ENCODE data around the gene SERINC5.
"Not testable (repeated sequence)": the region's sequence is repeated elsewhere in the genome, so short reads cannot be mapped to it uniquely, and the experiment has no call there.

SERINC5 gene

GRCh38 chr5:80185095-80185494 lies 70.8 kb downstream of the SERINC5 start:
- no peaks in the 10 kb centered on the region for H3K9me2 ChIP-seq (replicated peaks; ENCODE audit: insufficient read depth, low read length)
- H3K9ac ChIP-seq (ENCODE audit: low read length): no peak overlapping the region
- H3F3A ChIP-seq (ENCODE audit: insufficient read depth, low read length): peaks cover 12% of the 10 kb centered on the region
- no peaks in the 10 kb centered on the region for H3K79me2 ChIP-seq (ENCODE audit: low read length)
- DNase-seq: no peak
- peaks cover 23% of the 10 kb centered on the region for H3K4me1 ChIP-seq (ENCODE audit: low read length)
- no peaks in the 10 kb centered on the region for H3K36me3 ChIP-seq (replicated peaks; ENCODE audit: insufficient read depth, low read length)
- H3K9me3 ChIP-seq (replicated peaks; ENCODE audit: insufficient read depth, low read length): no peaks in the 10 kb centered on the region
- H2AFZ ChIP-seq (ENCODE audit: low read length): no peak overlapping the region
- H3K27me3 ChIP-seq (replicated peaks; ENCODE audit: insufficient read depth, low read length): no peaks in the 10 kb centered on the region
- no peak for TF ChIP-seq EZH2 (optimal IDR thresholded peaks at IDR 0.05; ENCODE audit: low read depth, low read length)
- TF ChIP-seq EZH2phosphoT487 (IDR thresholded peaks at IDR 0.05; ENCODE audit: low read length): no peak
- no peak for TF ChIP-seq CTCF (IDR thresholded peaks at IDR 0.05; ENCODE audit: low read length)
- H3K4me3 ChIP-seq (ENCODE audit: low read length): no peak overlapping the region
- H4K20me1 ChIP-seq (ENCODE audit: insufficient read depth, low read length): no peaks in the 10 kb centered on the region
- H3K4me2 ChIP-seq (ENCODE audit: low read depth, low read length): no peak overlapping the region
- no peak overlapping the region for H3K27ac ChIP-seq (ENCODE audit: low read length)

GRCh38 chr5:80184235-80185023 lies 71.4 kb downstream of the SERINC5 start:
- H3K9ac ChIP-seq (ENCODE audit: low read length): no peak overlapping the region
- DNase-seq: no peak

GRCh38 chr5:80183728-80184234 lies 72.1 kb downstream of the SERINC5 start:
- H3K27me3 ChIP-seq (replicated peaks; ENCODE audit: insufficient read depth, low read length); H3K4me3 ChIP-seq (ENCODE audit: low read length); DNase-seq; H3K9me2 ChIP-seq (replicated peaks; ENCODE audit: insufficient read depth, low read length); H3K9me3 ChIP-seq (replicated peaks; ENCODE audit: insufficient read depth, low read length); H4K20me1 ChIP-seq (ENCODE audit: insufficient read depth, low read length); H3K27ac ChIP-seq (ENCODE audit: low read length); H2AFZ ChIP-seq (ENCODE audit: low read length); H3K4me2 ChIP-seq (ENCODE audit: low read depth, low read length); H3K36me3 ChIP-seq (replicated peaks; ENCODE audit: insufficient read depth, low read length); H3K79me2 ChIP-seq (ENCODE audit: low read length); H3K9ac ChIP-seq (ENCODE audit: low read length): not testable (repeated sequence)
- peaks cover 23% of the 10 kb centered on the region for H3K4me1 ChIP-seq (ENCODE audit: low read length)
- H3F3A ChIP-seq (ENCODE audit: insufficient read depth, low read length): peaks cover 12% of the 10 kb centered on the region

More at GRCh38 chr5:80184235-80185023, 71.4 kb downstream of the SERINC5 start:
- Histone ChIP-seq H2AFZ (ENCODE audit: low read length) (no peak overlapping the region), H3K36me3 (replicated peaks; ENCODE audit: insufficient read depth, low read length) (no peaks in the 10 kb centered on the region), H3K4me3 (ENCODE audit: low read length) (no peak overlapping the region), H3K27ac (ENCODE audit: low read length) (no peak overlapping the region), H4K20me1 (ENCODE audit: insufficient read depth, low read length) (no peaks in the 10 kb centered on the region), H3K4me2 (ENCODE audit: low read depth, low read length) (no peak overlapping the region), H3K9me2 (replicated peaks; ENCODE audit: insufficient read depth, low read length) (no peaks in the 10 kb centered on the region), H3K79me2 (ENCODE audit: low read length) (no peaks in the 10 kb centered on the region), H3K27me3 (replicated peaks; ENCODE audit: insufficient read depth, low read length) (no peaks in the 10 kb centered on the region), H3K9me3 (replicated peaks; ENCODE audit: insufficient read depth, low read length) (no peaks in the 10 kb centered on the region), H3K4me1 (ENCODE audit: low read length) (peaks cover 23% of the 10 kb centered on the region), H3F3A (ENCODE audit: insufficient read depth, low read length) (peaks cover 12% of the 10 kb centered on the region)
- TF ChIP-seq EZH2 (optimal IDR thresholded peaks at IDR 0.05; ENCODE audit: low read depth, low read length) (no peak), CTCF (IDR thresholded peaks at IDR 0.05; ENCODE audit: low read length) (no peak), EZH2phosphoT487 (IDR thresholded peaks at IDR 0.05; ENCODE audit: low read length) (no peak)

Measured in MM.1S (cell line).